NK-92 (cell line): ENCODE data around the gene HECTD1.
"Not testable (repeated sequence)": the region's sequence is repeated elsewhere in the genome, so short reads cannot be mapped to it uniquely, and the experiment has no call there.

Experiments
- DNase-seq: peaks from one replicate; lab custom pipeline; 2025; ENCODE audit not compliant: unreplicated experiment; lab: John Stamatoyannopoulos, UW

HECTD1 gene

DNA sequence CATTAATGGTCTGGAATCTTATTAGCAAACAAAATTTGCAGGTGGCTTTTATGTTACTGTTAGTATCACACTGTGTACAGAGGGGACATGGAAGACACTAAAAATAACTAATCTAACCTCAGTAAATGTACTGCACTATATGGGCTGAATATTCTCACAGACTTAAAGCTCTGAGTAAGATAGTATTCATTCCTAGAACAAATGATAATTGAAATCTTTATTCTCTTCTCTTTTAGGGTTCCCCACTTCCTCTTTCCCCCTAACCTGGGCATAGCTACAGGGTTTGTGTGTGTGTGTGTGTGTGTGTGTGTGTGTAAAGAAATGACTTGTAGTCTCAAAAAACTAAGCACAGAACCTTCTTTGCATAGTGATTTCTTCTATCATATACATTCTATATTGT is 21.4 kb upstream of the HECTD1 start:
- no peak for DNase-seq

DNA sequence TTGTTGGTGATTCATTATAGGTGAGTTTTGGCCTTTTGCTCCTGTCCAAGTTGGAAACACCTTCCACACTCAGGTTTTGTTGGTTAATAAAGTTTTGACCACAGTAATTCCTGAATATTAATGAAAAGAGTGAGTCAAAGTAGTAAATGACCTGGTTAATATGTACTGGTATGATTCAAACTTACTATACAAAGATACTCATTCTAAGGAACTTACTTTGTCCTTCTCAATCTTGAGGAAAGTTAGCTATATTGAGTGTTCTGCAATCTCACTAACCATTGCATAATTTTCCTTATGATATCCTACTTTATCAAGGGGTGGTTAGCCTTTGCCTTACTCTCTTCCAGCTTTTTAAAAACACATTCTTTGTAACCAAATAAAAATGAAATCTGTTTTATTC is 20.9 kb upstream of the HECTD1 start:
- no peak for DNase-seq

DNA sequence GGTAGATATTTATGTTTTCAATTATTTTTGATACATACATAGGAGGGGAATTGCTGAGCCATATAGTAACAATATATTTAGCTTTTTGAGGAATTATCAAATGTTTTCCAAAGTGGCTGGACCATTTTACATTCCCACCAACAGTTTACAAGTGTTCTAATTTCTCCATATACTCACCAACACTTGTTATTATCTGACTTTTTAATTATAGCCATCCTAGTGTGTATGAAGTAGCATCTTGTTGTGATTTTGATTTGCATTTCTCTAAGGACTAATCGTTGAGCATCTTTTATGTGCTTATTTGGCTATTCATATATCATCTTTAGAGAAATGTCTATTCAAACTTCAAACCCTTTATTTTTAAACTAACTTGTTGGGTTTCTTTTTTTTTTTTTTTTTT is 17.2 kb upstream of the HECTD1 start:
- no peak for DNase-seq

DNA sequence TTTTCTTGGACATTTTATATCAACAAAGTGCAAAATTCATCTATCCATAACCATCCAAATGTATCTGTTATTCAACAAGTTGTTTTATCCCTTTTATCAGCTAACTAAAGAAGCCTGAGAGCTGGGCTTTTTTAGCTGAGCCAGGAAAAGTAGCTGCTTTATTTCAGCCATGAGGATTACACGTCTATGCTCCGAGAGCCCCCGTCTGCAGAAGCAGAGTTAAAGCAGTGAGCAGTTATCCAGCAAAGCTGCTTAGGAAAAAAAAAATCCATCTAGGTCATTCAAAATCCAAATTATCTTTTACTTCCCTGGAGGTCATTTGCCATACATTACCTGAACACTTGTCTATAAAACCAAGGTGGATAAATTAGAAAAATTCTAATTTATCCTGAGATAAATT is 15.7 kb upstream of the HECTD1 start:
- DNase-seq = no peak

DNA sequence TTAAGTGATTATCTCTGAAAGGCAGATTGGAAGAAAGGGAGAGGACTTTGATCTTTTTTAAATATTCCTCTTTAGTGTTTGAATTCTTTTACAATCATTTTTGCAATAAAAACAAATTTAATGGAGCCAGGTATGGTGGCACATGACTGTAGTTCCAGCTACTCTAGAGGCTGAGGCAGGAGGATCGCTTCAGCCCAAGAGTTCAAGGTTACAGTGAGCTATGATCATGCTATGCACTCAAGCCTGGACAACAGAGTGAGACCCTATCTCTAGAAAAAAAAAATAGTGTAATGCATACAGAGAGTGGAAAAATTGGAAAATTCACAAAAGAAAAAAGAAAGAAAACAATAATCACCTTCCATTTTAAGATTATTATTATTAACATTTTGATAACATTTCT is 15.2 kb upstream of the HECTD1 start:
- DNase-seq = no peak

DNA sequence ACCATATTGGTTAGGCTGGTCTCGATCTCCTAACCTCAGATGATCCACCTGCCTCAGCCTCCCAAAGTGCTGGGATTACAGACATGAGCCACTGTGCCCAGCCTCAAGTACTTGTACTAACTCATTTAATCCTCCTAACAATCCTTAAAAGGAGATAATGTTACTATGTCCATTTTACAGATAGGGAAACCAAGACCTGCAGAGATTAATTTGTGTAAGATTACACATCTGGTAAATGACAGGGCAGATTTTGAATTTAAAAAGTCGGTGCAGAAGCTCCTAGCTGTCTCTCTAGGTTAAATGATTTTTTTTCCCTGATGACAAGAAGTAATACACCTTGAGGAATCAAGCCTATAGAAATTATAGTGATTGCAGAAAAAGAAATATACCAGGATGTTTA is 13.7 kb upstream of the HECTD1 start:
- DNase-seq = no peak

DNA sequence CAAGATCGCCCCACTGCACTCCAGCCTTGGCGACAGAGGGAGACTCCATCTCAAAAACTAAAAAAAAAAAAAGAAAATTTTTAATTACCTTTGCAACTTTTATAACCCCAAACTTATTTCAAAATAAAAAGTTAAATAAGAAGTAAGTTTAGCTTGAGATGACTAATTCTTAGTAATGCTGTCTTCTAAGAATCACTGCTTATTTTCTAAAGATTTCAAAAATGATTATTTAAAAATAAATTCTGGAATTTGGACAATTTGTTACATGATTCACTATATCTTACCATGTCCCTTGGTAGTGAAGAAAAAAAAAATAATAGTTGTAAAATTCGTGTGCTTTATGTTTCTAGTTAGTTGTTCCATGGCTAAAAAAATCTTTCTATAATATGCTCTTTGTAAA is 11.6 kb upstream of the HECTD1 start:
- DNase-seq = no peak

DNA sequence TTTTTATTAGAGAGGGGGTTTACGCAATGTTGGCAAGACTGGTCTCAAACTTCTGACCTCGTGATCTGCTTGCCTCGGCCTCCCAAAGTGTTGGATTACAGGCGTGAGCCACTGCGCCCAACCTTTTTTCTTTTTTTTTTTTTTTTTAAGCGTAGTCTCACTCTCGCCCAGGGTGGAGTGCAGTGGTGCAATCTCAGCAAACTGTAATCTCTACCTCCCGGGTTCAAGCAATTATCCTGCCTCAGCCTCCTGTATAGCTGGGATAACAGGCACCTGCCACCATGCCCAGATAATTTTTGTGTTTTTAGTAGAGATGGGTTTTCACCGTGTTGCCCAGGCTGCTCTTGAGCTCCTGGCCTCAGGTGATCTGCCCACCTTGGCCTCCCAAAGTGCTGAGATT is 8.8 kb upstream of the HECTD1 start:
- no peak for DNase-seq

DNA sequence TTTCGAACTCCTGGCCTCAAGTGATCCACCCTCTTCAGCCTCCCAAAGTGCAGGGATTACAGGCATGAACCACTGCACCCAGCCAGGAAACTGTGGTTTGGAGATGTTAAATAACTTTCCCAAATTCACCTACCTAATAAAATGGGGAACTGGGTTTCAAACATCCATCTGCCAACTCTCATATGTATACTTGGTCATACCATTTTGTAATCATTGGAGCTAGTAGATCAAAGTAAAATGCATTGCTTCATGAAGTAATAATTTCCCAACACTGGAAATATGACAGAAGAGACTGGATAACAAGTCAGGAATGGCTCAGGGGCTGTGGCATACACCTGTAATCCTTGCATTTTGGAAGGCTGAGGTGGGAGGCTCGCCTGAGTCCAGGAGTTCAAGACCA is 5.3 kb upstream of the HECTD1 start:
- DNase-seq = no peak

DNA sequence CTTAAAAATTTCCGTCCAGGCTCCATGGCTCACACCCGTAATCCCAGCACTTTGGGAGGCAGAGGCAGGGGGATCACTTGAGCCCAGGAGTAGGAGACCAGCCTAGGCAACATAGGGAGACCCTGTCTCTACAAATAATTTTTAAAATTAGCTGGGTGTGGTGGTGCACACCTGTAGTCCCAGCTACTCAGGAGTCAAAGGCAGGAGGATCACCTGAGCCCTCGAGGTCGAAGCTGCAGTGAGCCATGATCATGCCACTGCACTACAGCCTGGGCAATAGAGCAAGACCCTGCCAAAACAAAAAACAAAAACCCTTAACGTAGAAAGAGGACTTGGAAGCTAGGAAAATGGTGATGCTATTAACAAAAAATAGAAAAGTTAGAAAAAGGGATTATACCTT is 2.0 kb upstream of the HECTD1 start:
- no peak for DNase-seq

DNA sequence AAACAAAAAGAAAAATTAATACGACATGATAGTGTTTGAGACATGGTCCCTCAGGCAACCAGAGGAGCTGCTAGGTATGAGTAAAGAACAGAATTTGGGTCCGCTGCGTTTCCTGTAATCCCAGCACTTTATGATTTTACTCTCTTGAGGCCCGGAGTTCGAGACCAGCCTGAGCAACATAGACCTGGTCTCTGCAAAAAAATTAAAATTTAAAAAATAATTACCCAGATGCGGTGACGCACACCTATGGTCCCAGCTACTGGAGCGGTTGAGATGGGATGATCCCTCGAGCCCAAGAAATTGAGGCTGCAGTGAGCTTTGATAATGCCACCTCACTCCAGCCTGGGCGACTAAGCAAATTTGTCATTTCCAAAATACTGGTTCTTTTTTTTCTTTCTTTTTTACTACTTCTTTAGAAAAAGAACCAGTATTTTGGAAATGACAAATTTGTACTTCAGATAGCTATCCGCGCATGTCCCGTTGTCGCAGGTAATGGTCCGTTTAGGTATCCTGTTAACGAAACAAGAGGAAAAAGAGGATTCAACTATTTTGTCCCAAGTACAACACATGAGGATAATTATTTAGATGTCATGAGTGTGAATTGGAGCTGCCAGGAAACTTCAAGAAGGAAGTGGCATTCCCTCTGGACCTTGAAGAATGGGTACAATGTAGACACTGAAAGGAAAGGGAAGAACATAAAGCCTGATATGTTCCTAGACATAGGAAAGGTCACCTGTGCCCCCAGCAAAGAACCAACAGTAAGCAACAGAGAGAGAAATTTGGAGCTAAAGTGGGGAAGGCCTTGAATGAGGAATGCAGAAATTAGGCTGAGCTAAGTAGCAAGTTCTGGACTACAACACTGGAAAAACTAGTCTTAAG is 1.2 kb upstream of the HECTD1 start:
- no peak for DNase-seq

DNA sequence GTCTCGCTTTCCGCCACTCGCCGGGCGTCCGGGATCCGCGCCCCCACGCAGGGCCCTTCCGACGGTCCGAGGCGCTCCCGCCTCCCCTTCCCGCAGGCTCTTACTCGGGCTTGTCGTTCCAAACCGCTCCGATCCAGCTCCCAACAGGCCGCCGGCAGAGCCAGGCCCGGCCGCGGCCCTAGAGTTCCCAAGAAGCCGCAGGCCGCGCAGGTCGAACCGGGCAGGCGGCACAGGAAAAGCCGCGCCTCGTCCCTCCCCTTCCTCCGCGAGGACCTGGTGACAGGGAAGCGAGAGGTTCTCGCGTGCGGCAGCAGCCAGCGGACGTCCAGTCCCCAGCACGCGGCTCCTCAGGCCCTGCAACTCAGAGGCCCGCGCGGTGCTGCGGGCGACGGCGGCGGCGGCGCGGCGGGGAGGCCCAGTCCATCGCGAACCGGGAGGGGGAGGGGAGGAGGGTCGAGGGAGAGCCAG is 272 bp downstream of the HECTD1 start:
- no peak for DNase-seq

DNA sequence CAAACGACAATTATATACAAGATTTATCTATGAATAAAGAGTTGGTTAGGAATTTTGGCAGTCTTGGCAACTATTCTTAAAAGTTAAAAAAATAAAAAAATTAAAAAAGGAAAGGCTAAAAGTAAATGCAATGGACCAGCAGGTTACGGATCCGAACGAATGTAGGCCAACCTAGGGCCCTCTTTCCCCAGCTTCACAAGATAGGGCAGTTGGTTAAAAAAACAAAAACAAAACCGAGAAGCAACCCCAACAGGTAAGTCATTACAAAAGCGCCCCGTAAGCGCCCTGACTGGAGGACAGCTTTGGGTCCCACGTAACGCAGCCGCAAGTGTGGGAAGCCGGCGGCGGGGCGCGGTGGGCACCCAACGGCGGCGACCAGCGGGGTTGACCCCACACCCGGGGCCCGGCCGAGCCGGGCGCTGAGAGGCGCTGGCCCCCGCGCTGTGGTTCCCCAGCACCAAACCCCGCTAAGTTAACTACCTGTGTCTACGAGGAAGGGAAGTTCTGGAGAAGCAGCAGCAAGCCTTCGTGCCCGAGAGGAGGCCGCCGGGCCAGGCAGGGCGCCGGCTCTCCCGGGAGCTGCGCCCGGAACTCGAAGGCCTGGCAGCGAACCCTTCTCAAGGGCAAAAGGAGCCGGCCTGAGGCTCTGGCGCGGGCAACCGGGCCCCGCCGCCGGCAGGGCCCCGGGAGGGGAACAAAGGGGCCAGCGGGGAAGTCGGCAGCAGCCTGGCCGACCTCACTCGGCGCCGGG is 882 bp downstream of the HECTD1 start:
- no peak for DNase-seq

DNA sequence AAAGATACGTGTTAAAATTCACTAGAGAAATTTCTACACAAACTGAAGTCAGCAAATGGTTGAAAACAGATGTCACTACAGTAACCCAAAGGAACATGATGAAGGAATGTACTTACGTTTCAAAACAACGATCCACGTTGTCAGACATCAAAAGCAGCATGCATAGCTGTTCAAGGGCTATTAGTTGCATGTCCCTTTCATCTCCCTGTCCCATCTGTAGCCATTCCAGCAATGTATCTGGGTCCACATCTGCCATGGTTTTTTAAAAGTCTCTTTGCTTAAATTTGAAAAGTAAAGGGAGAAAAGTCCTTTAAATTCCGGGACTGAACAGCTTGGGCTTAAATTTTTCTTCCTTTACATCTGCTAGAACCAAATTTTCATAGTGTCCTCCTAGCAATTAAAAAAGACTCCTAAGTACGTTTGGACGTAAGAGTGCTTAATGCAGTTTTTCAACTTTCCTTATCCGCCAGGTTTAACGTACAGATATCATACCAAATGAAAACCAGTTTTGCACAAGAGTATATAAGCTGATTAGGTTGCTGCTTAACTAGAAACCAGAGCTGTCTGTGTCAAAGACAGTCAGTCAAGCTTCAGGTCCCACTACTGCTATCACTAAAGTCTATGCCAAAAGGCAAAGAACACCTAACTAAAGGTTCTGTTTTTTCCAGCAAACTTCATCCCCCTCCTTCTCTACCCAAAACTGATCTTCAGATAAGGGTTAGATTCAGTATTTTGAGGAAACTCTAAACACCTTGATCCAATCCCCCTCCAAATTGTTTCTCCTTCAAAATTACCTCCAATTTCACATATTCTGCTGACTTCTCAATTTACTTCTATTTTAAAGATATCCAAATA is 1.7 kb downstream of the HECTD1 start:
- no peak for DNase-seq

DNA sequence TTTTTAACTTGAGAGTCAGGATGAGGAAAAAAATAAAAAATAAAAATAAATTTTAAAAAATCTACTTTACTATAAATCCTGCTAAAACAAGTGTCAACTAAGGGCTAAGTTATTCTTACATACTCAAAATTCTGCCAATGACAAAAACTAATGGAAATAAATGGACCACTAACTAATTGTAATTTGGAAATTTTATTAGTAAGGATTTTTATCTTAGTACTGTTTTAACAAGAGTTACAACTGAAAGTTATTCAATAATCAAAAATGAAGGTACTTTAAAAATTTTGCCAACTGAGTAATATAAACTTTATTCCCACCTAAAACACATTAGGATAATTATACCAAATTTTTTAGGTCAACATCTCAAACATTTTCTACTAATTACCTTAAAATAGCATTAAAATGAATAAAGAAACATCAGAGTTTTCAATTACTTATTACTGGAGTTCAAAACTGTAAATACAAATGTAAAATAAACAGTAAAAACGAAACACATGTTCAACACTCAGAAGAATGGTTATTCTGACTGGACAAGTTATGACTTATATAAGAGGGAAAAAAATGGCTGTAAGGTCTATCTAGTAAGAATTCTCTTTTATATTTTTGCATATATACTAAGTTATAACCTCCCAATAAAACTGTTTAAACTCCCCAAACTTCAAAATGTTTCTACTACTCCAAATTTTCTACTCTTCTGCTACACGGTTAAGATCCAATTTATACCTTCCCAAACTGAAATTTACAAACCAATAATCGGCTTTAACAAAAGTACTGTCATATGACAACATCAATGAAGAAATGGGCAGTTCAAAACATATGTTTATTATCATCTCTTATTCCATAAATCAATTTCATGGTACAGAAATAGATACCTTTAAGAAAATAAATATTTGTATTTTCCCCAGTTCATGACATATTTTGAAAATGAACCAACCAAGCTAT is 2.7 kb downstream of the HECTD1 start:
- no peak for DNase-seq

DNA sequence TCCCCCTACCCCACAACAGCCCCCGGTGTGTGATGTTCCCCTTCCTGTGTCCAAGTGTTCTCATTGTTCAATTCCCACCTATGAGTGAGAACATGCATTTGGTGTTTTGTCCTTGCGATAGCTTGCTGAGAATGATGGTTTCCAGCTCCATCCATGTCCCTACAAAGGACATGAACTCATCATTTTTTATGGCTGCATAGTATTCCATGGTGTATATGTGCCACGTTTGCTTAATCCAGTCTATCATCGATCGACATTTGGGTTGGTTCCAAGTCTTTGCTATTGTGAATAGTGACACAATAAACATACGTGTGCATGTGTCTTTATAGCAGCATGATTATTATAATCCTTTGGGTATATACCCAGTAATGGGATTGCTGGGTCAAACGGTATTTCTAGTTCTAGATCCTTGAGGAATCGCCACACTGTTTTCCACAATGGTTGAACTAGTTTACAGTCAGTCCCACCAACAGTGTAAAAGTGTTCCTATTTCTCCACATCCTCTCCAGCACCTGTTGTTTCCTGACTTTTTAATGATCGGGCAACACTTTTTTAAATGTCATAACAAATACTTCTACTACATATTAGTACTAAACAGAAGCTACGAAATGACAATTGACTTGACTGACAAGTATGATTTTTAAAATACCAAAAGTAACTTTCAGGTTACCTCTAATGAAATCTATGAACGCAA is 3.5 kb downstream of the HECTD1 start:
- not testable (repeated sequence) for DNase-seq

DNA sequence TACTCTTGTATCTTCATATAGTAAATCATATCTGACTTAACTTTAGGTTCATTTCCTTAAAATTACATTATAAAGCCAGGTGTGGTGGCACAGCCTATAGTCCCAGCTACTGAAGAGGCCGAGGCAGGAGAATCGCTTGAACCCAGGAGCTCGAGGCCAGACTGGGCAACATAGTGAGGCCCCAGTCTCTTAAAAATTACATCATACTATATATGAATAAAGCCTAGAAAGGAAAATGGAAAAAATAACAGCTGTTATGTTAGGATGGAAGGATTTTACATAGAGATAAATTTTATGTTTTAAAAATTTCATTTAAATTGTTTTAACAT is 4.2 kb downstream of the HECTD1 start:
- no peak for DNase-seq

DNA sequence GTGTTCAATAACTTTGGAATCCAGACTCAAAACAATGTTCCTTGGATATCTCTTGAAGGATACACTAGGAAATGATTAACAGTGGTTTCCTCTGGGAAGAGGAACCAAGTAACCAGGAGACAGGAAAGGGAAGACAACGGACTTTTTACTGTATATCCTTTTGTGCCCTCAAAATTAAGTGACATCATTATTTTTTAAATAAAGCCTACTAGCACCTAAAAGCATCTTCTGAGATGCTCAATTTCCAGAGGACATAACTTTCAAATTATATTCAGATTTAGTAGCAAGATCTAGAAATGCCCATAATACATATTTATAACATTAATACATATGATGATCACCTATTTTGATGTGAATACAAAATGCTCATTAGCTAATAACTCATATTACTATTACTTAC is 6.5 kb downstream of the HECTD1 start:
- DNase-seq = no peak

DNA sequence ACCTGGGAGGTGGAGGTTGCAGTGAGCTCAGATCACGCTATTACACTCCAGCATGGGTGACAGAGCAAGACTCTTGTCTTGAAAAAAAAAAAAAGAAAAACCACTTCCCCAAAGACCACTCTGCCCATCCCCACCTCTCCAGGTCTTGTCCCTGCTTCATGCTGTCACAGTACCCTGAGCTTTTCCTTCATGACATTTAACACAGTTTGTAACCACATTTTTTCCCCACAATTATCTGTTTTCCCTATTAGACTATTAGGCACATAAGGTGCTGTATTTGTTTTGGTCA is 6.9 kb downstream of the HECTD1 start:
- DNase-seq = no peak

DNA sequence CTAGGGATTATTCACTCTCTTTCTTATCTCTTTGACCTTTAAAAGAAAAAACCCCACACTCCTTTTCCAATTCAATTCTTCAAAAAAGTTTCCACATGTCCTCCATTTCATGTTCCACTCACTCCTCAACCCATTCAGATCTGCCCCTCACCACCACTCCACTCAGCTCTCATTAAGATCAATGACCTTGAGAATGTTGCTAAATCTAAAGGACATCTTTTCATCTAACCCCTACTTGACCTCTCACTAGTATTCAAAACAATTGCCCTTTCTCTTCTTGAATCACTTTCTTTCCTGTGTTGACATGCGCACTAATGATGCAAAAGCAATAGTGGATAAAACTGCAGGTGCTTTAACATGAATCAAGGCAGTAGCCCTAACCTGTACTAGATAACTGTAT is 9.9 kb downstream of the HECTD1 start:
- no peak for DNase-seq
